Ascending aorta (tissue), 2 donors: Measurements from ENCODE around the gene SAMD11. TPM values are rescaled to one million over a fixed set of nuclear protein-coding genes. Genes with fewer than 3 reads are reported as not detected.
"Not testable (repeated sequence)": the region's sequence is repeated elsewhere in the genome, so short reads cannot be mapped to it uniquely, and the experiment has no call there.

ENCODE experiments used
- DNase-seq, 2 donors: peaks; one replicate each; pipeline ENCODE4 v3.0.0-alpha.2; 2019; ENCODE audit warnings: low spot score in 2 of 2
- H3K27ac ChIP-seq, 2 donors: fragments of 200-600 bp; sonication (generic); one replicate each; pipeline ENCODE4 v1.5.1; 2016 to 2017; ENCODE audit warnings: mild to moderate bottlenecking in 1 of 2
- H3K27me3 ChIP-seq: fragments of 200-600 bp; sonication (generic); one replicate; pipeline ENCODE4 v1.5.1; 2017
- H3K36me3 ChIP-seq, 2 donors: fragments of 200-600 bp; sonication (generic); one replicate each; pipeline ENCODE4 v1.5.1; 2016
- H3K4me1 ChIP-seq, 2 donors: fragments of 200-600 bp; sonication (generic); one replicate each; pipeline ENCODE4 v1.5.1; 2016 to 2017; ENCODE audit warnings: mild to moderate bottlenecking in 1 of 2
- H3K4me3 ChIP-seq, 2 donors: fragments of 200-600 bp; sonication (generic); one replicate each; pipeline ENCODE4 v1.5.1; 2016 to 2017; ENCODE audit warnings: mild to moderate bottlenecking in 1 of 2
- H3K9me3 ChIP-seq, 2 donors: fragments of 200-600 bp; sonication (generic); one replicate each; pipeline ENCODE4 v1.5.1; 2016
- CTCF ChIP-seq, 3 experiments: fragments of 200-600 bp in 2 of 3; fragments of 450-650 bp in 1 of 3; sonication (generic) in 2 of 3; IDR thresholded peaks; one replicate each; pipeline ENCODE4 v1.5.1; 2016 to 2019; ENCODE audit warnings: antibody characterized with exemption in 3 of 3, mild to moderate bottlenecking in 1 of 3, moderate library complexity in 1 of 3
- intact Hi-C: fragments of 100-400 bp; cut with DNase I; formaldehyde crosslinking; loops from one replicate; pipeline ENCODE4 v1.15.1; 2023
- total RNA-seq: library from RNA; depleted of rRNA; stranded (reverse); fragments of >200 nt; gene quantifications from one replicate; pipeline ENCODE4 v1.1.0, GENCODE V29; 2016

The SAMD11 gene
- total RNA-seq, 1 donor from 2014 or later: 9.7 TPM

GRCh38 chr1:886760-887159 is 37.0 kb upstream of the SAMD11 start:
- no peak overlapping the region for H3K27ac ChIP-seq
- H3K36me3 ChIP-seq: no peaks in the 10 kb centered on the region
- H3K27me3 ChIP-seq: no peaks in the 10 kb centered on the region
- no peaks in the 10 kb centered on the region for H3K9me3 ChIP-seq
- intact Hi-C loops: no loop called here
- no peak for DNase-seq
- no peak overlapping the region for H3K4me3 ChIP-seq
- H3K4me1 ChIP-seq: no peaks in the 10 kb centered on the region
- TF ChIP-seq CTCF (IDR thresholded peaks at IDR 0.05): no peak

GRCh38 chr1:888297-888696 is 35.4 kb upstream of the SAMD11 start:
- no peak for TF ChIP-seq CTCF (IDR thresholded peaks at IDR 0.05)
- H3K36me3 ChIP-seq: no peaks in the 10 kb centered on the region
- H3K4me1 ChIP-seq: no peaks in the 10 kb centered on the region
- no peak for DNase-seq
- no peak overlapping the region for H3K4me3 ChIP-seq
- no peak overlapping the region for H3K27ac ChIP-seq
- H3K27me3 ChIP-seq: no peaks in the 10 kb centered on the region
- H3K9me3 ChIP-seq: no peaks in the 10 kb centered on the region
- intact Hi-C loops: no loop called here

GRCh38 chr1:889774-890173 is 33.9 kb upstream of the SAMD11 start:
- H3K9me3 ChIP-seq, H3K4me3 ChIP-seq, DNase-seq, H3K36me3 ChIP-seq, H3K27me3 ChIP-seq, H3K4me1 ChIP-seq, H3K27ac ChIP-seq, intact Hi-C loops: not testable (repeated sequence)

DNA sequence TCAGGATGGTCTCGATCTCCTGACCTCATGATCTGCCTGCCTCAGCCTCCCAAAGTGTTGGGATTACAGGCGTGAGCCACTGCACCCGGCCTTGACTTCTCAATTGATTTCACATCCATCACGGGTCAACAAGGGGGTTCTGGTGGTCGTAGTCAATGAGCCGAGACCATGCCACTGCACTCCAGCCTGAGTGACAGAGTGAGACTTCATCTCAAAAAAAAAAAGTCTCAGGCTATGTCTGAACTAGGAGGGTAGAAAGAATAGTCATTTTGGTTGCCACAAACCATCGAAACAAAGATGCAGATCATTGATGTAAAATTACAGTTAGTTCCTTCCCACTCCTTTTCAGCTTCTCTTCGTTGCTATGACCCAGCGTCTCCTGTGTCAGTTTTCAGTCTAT is 33.5 kb upstream of the SAMD11 start:
- DNase-seq, intact Hi-C loops, H3K4me3 ChIP-seq, H3K27ac ChIP-seq, H3K4me1 ChIP-seq, H3K36me3 ChIP-seq, H3K27me3 ChIP-seq, H3K9me3 ChIP-seq: not testable (repeated sequence)

DNA sequence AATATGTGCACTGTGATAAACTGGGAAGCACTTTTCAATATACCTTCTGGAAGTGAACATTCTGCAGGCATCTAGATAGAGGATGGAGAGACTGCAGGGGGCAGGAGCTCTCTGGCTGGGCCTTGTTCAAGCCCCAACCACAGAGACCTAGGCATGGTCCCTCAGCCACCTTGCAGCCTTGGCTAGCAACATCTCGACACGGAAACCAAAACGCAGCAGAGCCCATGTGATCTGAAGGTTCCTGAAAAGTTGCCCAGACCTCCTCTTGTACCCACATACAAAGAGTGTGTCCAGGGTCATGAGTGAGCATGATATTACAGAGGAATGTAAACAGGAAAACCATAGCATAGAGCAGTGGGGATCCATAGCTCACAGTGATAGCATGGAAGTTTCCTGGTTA is 33.1 kb upstream of the SAMD11 start:
- Histone ChIP-seq H3K36me3 (no peaks in the 10 kb centered on the region), H3K27me3 (no peaks in the 10 kb centered on the region), H3K4me3 (no peak overlapping the region), H3K4me1 (no peaks in the 10 kb centered on the region), H3K9me3 (no peaks in the 10 kb centered on the region), H3K27ac (no peak overlapping the region)
- intact Hi-C loops: no loop called here
- TF ChIP-seq CTCF (IDR thresholded peaks at IDR 0.05): no peak
- DNase-seq: no peak

DNA sequence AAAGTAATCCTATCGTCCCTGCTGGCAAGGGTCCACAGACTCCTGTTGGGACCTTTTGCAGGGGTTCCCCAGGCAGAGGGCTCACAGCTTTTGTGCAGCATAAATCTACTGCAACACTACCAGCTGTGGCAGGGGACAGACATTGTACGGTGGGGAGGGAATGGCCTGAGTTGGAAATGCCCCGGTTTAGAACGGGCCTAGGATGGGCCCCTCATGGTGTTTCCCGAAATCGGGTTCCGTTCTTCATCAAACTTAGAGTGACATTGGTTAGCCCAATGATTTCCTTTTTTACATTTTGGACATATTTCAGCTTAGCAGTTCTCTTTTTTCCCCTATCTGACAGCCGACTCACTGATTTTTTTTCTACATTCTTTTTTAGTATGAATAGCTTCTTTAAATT is 26.5 kb upstream of the SAMD11 start:
- no peaks in the 10 kb centered on the region for H3K36me3 ChIP-seq
- no peak overlapping the region for H3K27ac ChIP-seq
- DNase-seq: no peak
- H3K27me3 ChIP-seq: no peaks in the 10 kb centered on the region
- no peaks in the 10 kb centered on the region for H3K4me1 ChIP-seq
- TF ChIP-seq CTCF (IDR thresholded peaks at IDR 0.05): no peak
- intact Hi-C loops: no loop called here
- H3K9me3 ChIP-seq: no peaks in the 10 kb centered on the region
- H3K4me3 ChIP-seq: no peak overlapping the region

DNA sequence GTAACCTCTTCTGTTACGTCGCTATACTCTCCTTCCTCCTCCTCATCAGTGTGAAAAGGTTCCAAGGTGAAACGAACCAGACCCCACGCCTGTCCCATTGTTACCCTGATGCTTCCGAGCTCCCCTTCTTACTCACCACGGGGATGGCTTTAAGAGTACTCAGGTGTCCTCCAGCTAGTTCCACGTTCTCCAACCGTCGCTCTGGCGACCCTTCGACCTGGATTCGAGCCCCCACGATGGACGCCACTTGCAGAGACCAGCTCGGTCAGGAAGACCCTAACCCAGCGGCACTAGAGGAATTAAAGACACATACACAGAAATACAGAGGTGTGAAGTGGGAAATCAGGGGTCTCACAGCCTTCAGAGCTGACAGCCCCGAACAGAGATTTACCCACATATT is 25.8 kb upstream of the SAMD11 start:
- H3K27ac ChIP-seq, H3K27me3 ChIP-seq, H3K4me3 ChIP-seq, H3K36me3 ChIP-seq, intact Hi-C loops, H3K4me1 ChIP-seq, DNase-seq, H3K9me3 ChIP-seq: not testable (repeated sequence)
